Measurements from ENCODE around the gene SORBS1.

The SORBS1 gene

DNA sequence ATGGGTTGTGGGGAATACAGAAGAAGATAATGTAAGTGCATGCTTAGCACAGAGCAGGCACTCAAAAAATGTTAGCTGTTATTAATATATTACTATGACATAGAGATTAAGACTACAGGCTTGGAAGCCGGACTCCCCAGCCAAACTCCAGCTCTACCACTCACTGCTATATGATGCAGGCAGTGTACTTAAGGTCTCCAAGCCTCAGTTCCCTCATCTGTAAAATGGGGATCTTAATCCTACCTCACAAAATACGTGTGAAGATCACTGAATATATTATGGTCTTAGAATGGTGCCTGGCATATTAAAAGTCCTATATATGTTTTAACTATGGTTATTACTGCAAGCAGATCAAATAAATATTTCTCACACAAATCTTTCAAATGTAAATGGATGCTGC, 275.6 kb downstream of the SORBS1 start:
- Histone ChIP-seq H3K4me2 (no peak overlapping the region), H3K79me2 (ENCODE audit: insufficient read depth, low read depth) (peaks cover 64% of the 10 kb centered on the region), H3K36me3 (ENCODE audit: insufficient read depth) (no peaks in the 10 kb centered on the region), H3K9ac (no peak overlapping the region), H3K4me1 (ENCODE audit: low read depth, poor library complexity, severe bottlenecking) (peaks cover 27% of the 10 kb centered on the region), H3K27me3 (ENCODE audit: insufficient read depth, low read depth) (no peaks in the 10 kb centered on the region), H2AFZ (ENCODE audit: low read depth) (no peak overlapping the region), H3K4me3 (IDR thresholded peaks at IDR 0.05; ENCODE audit: insufficient read depth, low read depth, low read length) (no peak overlapping the region), H4K20me1 (ENCODE audit: insufficient read depth) (no peaks in the 10 kb centered on the region), H3K27ac (no peak overlapping the region)
- TF ChIP-seq, protein P1, sequence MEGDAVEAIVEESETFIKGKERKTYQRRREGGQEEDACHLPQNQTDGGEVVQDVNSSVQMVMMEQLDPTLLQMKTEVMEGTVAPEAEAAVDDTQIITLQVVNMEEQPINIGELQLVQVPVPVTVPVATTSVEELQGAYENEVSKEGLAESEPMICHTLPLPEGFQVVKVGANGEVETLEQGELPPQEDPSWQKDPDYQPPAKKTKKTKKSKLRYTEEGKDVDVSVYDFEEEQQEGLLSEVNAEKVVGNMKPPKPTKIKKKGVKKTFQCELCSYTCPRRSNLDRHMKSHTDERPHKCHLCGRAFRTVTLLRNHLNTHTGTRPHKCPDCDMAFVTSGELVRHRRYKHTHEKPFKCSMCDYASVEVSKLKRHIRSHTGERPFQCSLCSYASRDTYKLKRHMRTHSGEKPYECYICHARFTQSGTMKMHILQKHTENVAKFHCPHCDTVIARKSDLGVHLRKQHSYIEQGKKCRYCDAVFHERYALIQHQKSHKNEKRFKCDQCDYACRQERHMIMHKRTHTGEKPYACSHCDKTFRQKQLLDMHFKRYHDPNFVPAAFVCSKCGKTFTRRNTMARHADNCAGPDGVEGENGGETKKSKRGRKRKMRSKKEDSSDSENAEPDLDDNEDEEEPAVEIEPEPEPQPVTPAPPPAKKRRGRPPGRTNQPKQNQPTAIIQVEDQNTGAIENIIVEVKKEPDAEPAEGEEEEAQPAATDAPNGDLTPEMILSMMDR (conservative IDR thresholded peaks at IDR 0.05; ENCODE audit: low read depth, low read length): no peak

DNA sequence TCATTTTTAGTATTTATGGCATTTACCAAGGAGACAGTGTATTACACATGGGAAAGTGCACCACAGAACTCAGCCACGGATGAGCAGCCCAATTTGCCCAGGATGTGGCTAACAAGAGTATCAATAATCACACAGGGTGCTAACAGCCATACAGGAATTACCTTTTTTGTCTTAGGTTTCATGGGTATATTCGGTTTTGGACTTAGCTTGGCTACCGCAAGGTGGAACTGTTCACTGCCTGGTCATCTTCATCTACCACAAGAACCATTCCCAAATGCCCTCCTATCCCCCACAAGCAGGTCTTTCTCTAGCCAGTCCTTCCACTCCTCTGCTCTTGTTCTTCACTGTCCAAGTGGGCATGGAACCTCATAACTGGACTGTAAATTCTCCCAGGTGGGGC, 276.4 kb downstream of the SORBS1 start:
- Histone ChIP-seq H3K4me1 (ENCODE audit: low read depth, poor library complexity, severe bottlenecking) (peaks cover 28% of the 10 kb centered on the region), H3K27me3 (ENCODE audit: insufficient read depth, low read depth) (no peaks in the 10 kb centered on the region), H3K4me2 (no peak overlapping the region), H4K20me1 (ENCODE audit: insufficient read depth) (no peaks in the 10 kb centered on the region), H3K4me3 (IDR thresholded peaks at IDR 0.05; ENCODE audit: insufficient read depth, low read depth, low read length) (no peak overlapping the region), H3K9ac (no peak overlapping the region), H3K36me3 (ENCODE audit: insufficient read depth) (no peaks in the 10 kb centered on the region), H3K27ac (no peak overlapping the region), H2AFZ (ENCODE audit: low read depth) (no peak overlapping the region), H3K79me2 (ENCODE audit: insufficient read depth, low read depth) (peaks cover 65% of the 10 kb centered on the region)
- TF ChIP-seq, protein P1 (conservative IDR thresholded peaks at IDR 0.05; ENCODE audit: low read depth, low read length): no peak

DNA sequence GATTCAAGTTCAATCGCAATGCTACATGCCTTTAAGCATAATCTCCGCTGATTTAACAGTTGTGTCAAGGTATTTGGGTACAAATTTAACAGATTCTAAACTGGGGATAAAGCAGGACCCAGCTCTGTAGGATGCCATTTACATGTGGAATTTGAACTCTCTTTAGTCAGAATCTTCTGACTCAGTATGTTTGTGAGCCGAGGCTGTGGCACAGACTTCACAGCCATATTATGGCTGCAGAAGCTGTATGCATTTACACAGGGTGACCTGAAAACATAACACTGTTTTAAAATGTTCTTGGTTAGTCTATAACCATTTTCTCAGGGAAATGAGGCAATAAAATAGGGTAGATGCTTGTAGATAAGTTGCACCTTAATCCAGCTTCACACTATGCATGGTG, 279.1 kb downstream of the SORBS1 start:
- TF ChIP-seq, protein P1 (conservative IDR thresholded peaks at IDR 0.05; ENCODE audit: low read depth, low read length): no peak
- no peaks in the 10 kb centered on the region for H3K36me3 ChIP-seq (ENCODE audit: insufficient read depth)
- H3K27ac ChIP-seq: no peak overlapping the region
- H4K20me1 ChIP-seq (ENCODE audit: insufficient read depth): no peaks in the 10 kb centered on the region
- no peak overlapping the region for H3K4me2 ChIP-seq
- H3K9ac ChIP-seq: no peak overlapping the region
- no peaks in the 10 kb centered on the region for H3K27me3 ChIP-seq (ENCODE audit: insufficient read depth, low read depth)
- no peak overlapping the region for H2AFZ ChIP-seq (ENCODE audit: low read depth)
- H3K4me1 ChIP-seq (ENCODE audit: low read depth, poor library complexity, severe bottlenecking): peaks cover 6% of the 10 kb centered on the region
- H3K79me2 ChIP-seq (ENCODE audit: insufficient read depth, low read depth): peaks cover 57% of the 10 kb centered on the region; the same call in 1 of the 2 replicates
- H3K4me3 ChIP-seq (IDR thresholded peaks at IDR 0.05; ENCODE audit: insufficient read depth, low read depth, low read length): no peak overlapping the region

DNA sequence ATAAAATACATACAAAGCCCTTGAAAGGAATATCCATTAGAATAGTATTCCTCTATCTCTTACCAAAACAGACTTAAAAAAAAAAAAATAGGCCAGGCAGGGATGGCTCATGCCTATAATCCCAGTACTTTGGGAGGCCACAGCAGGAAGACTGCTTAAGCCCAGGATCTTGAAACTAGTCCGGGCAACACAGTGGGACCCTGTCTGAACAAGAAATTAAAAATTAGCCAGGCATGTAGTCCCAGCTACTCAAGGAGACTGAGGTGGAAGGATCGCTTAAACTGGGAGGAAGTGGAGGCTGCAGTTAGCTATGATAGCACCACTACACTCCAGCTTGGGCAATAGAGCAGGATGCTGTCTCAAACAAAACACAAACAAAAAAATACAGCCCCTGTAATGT, 280.0 kb downstream of the SORBS1 start:
- no peak overlapping the region for H3K4me2 ChIP-seq
- H3K9ac ChIP-seq: no peak overlapping the region
- H2AFZ ChIP-seq (ENCODE audit: low read depth): no peak overlapping the region
- H3K36me3 ChIP-seq (ENCODE audit: insufficient read depth): no peaks in the 10 kb centered on the region
- no peaks in the 10 kb centered on the region for H4K20me1 ChIP-seq (ENCODE audit: insufficient read depth)
- TF ChIP-seq, protein P1 (conservative IDR thresholded peaks at IDR 0.05; ENCODE audit: low read depth, low read length): no peak
- no peaks in the 10 kb centered on the region for H3K27me3 ChIP-seq (ENCODE audit: insufficient read depth, low read depth)
- H3K4me1 ChIP-seq (ENCODE audit: low read depth, poor library complexity, severe bottlenecking): peaks cover 6% of the 10 kb centered on the region
- no peak overlapping the region for H3K27ac ChIP-seq
- H3K4me3 ChIP-seq (IDR thresholded peaks at IDR 0.05; ENCODE audit: insufficient read depth, low read depth, low read length): no peak overlapping the region
- peaks cover 50% of the 10 kb centered on the region; the same call in 1 of the 2 replicates for H3K79me2 ChIP-seq (ENCODE audit: insufficient read depth, low read depth)

Measured in KMS-11 (cell line).